K562 (cell line): ENCODE measurements around the gene DNAJB4. TPM values are rescaled to one million over a fixed set of nuclear protein-coding genes. Genes with fewer than 3 reads are reported as not detected.

Experiments used
- CREB1 ChIP-seq, 2 experiments: sonication (generic) in 1 of 2; formaldehyde crosslinking in 1 of 2; IDR thresholded peaks; 2 replicates each; pipeline versions ENCODE4 v1.6.1 to v1.8.0; 2012 to 2022; ENCODE audit warnings: inconsistent platforms in 1 of 2, mild to moderate bottlenecking in 1 of 2, missing genetic modification reagents in 1 of 2, moderate library complexity in 1 of 2
- CREB3L1 ChIP-seq: fragments of 450-650 bp; IDR thresholded peaks from 2 replicates; pipeline ENCODE4 v1.6.1; 2014; ENCODE audit warnings: low read depth, mild to moderate bottlenecking, moderate library complexity, borderline replicate concordance
- EHMT2 ChIP-seq: fragments of 450-650 bp; IDR thresholded peaks from 2 replicates; pipeline ENCODE4 v1.6.1; 2018; ENCODE audit warnings: antibody characterized with exemption
- ELK1 ChIP-seq: sonication (generic); formaldehyde crosslinking; IDR thresholded peaks from 2 replicates; pipeline ENCODE4 v1.8.1; 2022; ENCODE audit warnings: missing genetic modification reagents
- FOXP1 ChIP-seq: sonication (generic); formaldehyde crosslinking; IDR thresholded peaks from 2 replicates; pipeline ENCODE4 v1.8.0; 2022; ENCODE audit warnings: mild to moderate bottlenecking, missing genetic modification reagents
- PHTF2 ChIP-seq: fragments of 250-450 bp; sonication (Bioruptor Pico); IDR thresholded peaks from 2 replicates; pipeline ENCODE4 v1.5.0; 2021; ENCODE audit warnings: mild to moderate bottlenecking
- POLR3A ChIP-seq: IDR thresholded peaks from 2 replicates; pipeline ENCODE4 v1.6.1; 2011; ENCODE audit warnings: borderline replicate concordance, mild to moderate bottlenecking, moderate library complexity; ENCODE audit not compliant: insufficient read length, insufficient read depth; ENCODE audit errors: extremely low read depth
- SIN3A ChIP-seq, 2 experiments: fragments of 150-350 bp in 1 of 2; IDR thresholded peaks; 2 replicates each; pipeline ENCODE4 v1.6.1; 2011 to 2016; ENCODE audit warnings: borderline replicate concordance in 2 of 2, low read depth in 2 of 2, low read length in 2 of 2, mild to moderate bottlenecking in 2 of 2, moderate library complexity in 2 of 2; ENCODE audit not compliant: control insufficient read depth in 1 of 2
- SIN3B ChIP-seq: fragments of 450-650 bp; IDR thresholded peaks from 2 replicates; pipeline ENCODE4 v1.6.1; 2017; ENCODE audit warnings: low read depth, mild to moderate bottlenecking, moderate library complexity
- THRAP3 ChIP-seq: fragments of 450-650 bp; IDR thresholded peaks from 2 replicates; pipeline ENCODE4 v1.6.1; 2016; ENCODE audit warnings: mild to moderate bottlenecking, inconsistent platforms, borderline replicate concordance
- ZBTB43 ChIP-seq: sonication (generic); formaldehyde crosslinking; IDR thresholded peaks from 2 replicates; pipeline ENCODE4 v1.8.0; 2023; ENCODE audit warnings: mild to moderate bottlenecking, missing genetic modification reagents
- ZNF174 ChIP-seq: fragments of 250-450 bp; sonication (Bioruptor Pico); IDR thresholded peaks from 2 replicates; pipeline ENCODE4 v1.4.0; 2020; ENCODE audit warnings: mild to moderate bottlenecking
- ZNF263 ChIP-seq: sonication (generic); formaldehyde crosslinking; IDR thresholded peaks from 2 replicates; pipeline ENCODE4 v1.8.0; 2022; ENCODE audit warnings: mild to moderate bottlenecking, missing genetic modification reagents, borderline replicate concordance
- ZNF407 ChIP-seq: fragments of 450-650 bp; IDR thresholded peaks from 2 replicates; pipeline ENCODE4 v1.6.1; 2016; ENCODE audit warnings: low read depth
- ZSCAN29 ChIP-seq: fragments of 450-650 bp; IDR thresholded peaks from 2 replicates; pipeline ENCODE4 v1.6.1; 2017
- polyA plus RNA-seq, 8 experiments: library from polyadenylated mRNA; depleted of rRNA in 4 of 8; stranded (reverse) in 5 of 8; unstranded in 3 of 8; fragments of >200 nt; fragmentation: Nextera tagmentation in 2 of 8; fragmentation: Illumina TruSeq in 1 of 8; extraction: Ambion mirVana in 2 of 8; extraction: Trizol in 1 of 8; gene quantifications; 2 replicates each; pipeline versions ENCODE4 v1.2.1 to v1.2.3, GENCODE V29; 2011 to 2014; ENCODE audit warnings: inconsistent platforms in 1 of 8, missing spikeins in 1 of 8
- total RNA-seq, 7 experiments: library from RNA; depleted of rRNA in 6 of 7; stranded (reverse); fragments of >200 nt in 6 of 7; fragmentation: Illumina TruSeq in 2 of 7; extraction: Trizol in 2 of 7; gene quantifications; 2 replicates each; pipeline versions ENCODE4 v1.2.1 to v1.2.3, GENCODE V29; 2011 to 2021; ENCODE audit warnings: low replicate concordance in 1 of 7

The DNAJB4 gene
- total and polyA plus RNA-seq, 9 of the 15 experiments (the other 6 are each of a cell fraction or from before 2014, with no cell fraction given): 8.5 to 27.7 (median 19.8) TPM

- TF ChIP-seq SIN3B (no peak), CREB3L1 (no peak), ZSCAN29 (0 out of 2 replicates have a peak, but pooled peaks have one; percentile 20), ZNF174 (CRISPR knock-in tag) (no peak), SIN3A (IDR thresholded peaks at IDR 0.05; ENCODE audit: borderline replicate concordance in 2 of 2, control insufficient read depth in 1 of 2, low read depth in 2 of 2, low read length in 2 of 2) (no peak; a peak in 1 of 4 replicates), ZNF263 (CRISPR knock-in tag) (no peak), THRAP3 (0 out of 2 replicates have a peak, but pooled peaks have one; percentile 40), PHTF2 (CRISPR knock-in tag) (no peak), ZNF407 (peak; percentile 34; the same call in 1 of the 2 replicates), EHMT2 (no peak), ZBTB43 (CRISPR knock-in tag) (no peak), ELK1 (no peak), FOXP1 (CRISPR knock-in tag) (no peak; the same call in 1 of the 2 replicates), CREB1 (IDR thresholded peaks at IDR 0.05) (no peak), CREB1 (CRISPR knock-in tag; IDR thresholded peaks at IDR 0.05) (no peak; the same call in 1 of the 2 replicates), POLR3A (no peak)
These were observed 26.3 kb upstream of the DNAJB4 start (continued) for GRCh38 chr1:77978293-77978968.
